Metanephros (tissue), 1 donor: ENCODE measurements around the gene CTSA. TPM values are rescaled to one million over a fixed set of nuclear protein-coding genes. Genes with fewer than 3 reads are reported as not detected.

Source experiments
- total RNA-seq: library from RNA; depleted of rRNA; stranded (reverse); fragments of >200 nt; gene quantifications from one replicate; pipeline ENCODE4 v1.2.3, GENCODE V29; 2014

The CTSA gene
- total RNA-seq = 90.0 TPM

DNA sequence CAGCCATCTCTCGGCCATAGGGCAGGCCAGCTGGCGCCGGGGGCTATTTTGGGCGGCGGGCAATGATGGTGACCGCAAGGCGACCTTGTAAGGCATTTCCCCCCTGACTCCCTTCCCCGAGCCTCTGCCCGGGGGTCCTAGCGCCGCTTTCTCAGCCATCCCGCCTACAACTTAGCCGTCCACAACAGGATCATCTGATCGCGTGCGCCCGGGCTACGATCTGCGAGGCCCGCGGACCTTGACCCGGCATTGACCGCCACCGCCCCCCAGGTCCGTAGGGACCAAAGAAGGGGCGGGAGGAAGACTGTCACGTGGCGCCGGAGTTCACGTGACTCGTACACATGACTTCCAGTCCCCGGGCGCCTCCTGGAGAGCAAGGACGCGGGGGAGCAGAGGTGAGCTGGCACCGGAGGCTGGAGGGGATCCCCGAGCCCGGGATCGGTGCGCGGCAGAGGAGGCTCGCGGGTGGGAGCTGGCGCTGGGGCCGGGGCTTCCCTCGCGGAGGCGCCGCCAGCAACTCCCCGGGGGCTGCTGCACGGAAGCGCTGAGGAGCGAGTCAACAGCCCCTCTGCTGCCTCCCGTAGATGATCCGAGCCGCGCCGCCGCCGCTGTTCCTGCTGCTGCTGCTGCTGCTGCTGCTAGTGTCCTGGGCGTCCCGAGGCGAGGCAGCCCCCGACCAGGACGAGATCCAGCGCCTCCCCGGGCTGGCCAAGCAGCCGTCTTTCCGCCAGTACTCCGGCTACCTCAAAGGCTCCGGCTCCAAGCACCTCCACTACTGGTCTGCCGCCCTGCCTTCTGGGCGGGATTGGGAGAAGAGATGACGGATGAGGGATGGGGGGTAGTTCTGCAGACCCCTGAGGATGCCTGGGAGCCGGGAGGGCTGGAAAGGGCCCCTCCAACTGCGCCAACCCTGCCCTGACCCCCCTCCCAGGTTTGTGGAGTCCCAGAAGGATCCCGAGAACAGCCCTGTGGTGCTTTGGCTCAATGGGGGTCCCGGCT lies at the start of gene CTSA, which contains the start of gene NEURL2:
CTSA (plus strand) TSS at position 351 of the 999 bp plus-strand sequence; CDS start at position 585, 234 bp downstream.
NEURL2 (minus strand) TSS at position 224 of the 999 bp plus-strand sequence; CDS start at position 7, 217 bp downstream.

DNA sequence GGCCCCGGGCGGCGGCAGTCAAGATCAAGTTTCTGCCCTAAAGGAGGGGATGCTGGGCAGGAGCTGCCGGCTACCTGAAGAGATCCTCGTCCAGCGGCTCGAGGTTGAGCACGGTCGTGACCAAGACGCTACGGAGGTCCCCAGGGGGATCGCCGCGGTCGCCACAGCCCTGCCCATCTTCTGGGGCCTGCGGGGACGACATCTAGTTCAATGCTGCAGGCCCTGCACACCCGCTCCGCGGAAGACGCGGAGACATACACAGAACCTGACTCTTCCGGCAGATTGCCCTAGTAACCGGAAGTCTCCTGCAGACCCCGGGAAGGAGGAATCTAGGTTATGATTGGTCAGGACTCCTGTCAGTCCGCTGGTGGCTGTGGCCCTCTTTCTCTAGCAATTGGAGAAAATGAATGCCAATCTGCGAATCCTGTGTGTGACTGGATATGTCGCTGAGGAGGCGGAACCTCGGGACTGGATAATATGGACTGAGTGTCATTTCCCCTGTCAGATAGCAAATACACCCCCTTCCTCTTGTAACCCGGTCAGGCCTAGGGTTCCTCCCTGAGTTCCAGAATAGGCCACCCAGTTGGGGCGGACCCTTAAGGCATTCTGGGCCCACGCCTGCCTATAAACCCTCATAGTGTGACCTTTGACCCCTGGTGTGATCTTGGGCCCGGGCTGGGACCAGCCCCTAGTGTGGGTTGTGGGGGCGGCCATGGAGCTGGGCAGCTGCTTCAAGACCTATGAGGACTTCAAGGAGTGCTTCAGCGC lies 33.8 kb upstream of the CTSA start, which contains the start of the genes ACOT8 and ZSWIM3:
ACOT8 (minus strand) TSS at position 279 of the 768 bp plus-strand sequence; CDS start at position 202, 77 bp downstream.
ZSWIM3 (plus strand) TSS at position 501 of the 768 bp plus-strand sequence; CDS start at position 713, 212 bp downstream.

DNA sequence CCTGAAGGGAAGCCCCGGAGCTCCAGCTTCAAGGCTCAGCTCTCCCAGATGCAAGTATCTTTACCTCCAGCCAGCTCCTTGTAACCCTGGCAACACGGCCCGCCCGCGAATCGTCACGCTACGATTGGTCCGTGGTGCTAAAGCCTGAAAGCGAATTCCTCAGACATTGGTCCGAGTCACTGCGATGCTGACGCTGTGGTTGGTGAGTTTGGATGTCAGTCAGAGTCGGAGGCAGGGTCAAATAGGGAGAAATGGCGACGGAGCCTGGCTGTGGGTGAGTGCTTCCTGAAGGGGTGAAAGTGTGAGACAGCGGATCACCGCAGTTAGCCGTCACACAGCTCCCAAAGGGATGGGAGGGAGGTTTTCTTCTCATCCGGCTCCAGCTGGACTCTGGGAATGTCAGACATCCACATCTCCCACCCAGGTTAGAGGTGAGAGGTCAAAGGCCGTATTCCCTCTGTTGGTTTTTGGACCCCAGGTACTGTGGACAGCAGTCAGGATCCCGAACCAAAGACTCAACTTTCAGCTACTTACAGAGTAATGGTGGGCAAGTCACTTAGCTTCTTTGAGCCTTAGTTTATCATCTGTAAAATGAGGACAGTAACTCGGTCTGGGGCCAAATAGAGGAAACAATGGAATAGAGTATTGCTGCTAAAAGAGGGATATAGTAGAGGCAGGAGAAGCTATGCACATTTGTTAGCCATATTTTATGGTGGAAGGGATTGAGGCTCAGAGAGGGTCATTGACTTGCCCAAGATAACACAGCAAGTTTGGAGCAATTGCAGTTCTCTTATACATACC lies 9.9 kb upstream of the CTSA start, which contains the start of gene ZSWIM1:
ZSWIM1 (plus strand) TSS at position 240 of the 801 bp plus-strand sequence. CDS start 1,366 bp downstream, outside the sequence.

DNA sequence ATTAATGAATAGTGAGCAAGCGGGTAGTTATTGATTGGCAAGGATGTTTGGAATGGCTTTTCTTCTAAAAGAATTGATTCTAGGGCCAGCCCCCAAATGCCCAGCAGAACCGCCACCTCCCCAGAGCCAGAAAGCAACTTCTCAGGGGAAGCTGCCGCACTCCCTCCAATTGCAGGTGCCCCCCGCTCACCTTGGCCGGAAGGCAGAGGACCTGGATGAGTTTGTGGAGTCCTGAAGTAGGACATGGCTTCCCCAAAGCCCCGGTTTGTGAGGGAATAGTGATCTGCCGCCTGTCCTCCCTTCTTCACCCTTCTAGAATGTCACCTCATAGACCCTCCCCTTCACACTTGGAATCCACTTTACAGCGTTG lies 3.8 kb upstream of the CTSA start, which contains the start of gene SPATA25:
SPATA25 (minus strand) TSS at position 277 of the 370 bp plus-strand sequence; CDS start at position 245, 32 bp downstream.

DNA sequence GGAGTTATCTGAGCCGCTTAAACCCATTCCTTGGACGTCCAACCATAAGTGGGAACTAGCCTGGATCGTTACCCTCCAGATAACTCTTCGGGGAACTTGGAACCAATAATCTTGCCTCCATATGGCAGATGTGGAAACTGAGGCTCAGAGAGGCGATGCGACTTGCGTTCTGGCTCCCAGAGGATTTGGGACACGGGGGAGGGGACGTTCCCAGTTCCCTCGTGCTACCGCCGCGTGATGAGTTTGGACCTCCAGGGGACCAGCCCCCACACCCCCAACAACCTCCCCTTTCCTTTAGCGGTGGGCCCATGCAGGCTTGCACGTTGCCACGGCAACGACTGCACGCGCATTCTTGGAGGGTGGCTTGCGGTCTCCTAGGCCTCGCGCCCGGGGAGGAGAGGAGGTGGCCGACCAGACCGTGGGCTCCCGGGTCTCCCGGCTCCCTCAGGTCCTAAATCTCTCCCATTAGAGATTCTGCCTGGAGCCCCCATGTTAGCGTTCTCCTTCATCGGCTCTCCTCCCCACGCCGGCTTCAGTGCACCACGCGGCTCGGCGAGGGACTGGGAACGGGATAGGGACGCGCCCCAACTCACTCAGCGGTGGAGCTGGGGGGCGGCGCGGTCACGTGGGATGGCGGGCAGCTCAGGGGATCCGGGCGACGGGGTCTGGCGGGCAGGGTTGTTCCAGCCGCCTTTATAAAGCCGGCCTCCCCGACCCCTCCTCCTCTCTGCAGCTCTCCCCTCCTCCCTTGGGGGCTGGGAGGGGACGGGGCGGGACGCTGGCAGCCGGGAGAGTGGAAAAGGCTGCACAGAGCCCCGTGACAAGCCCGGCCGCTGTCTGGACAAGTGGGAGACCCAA lies 20.6 kb downstream of the CTSA start, which contains the start of gene PLTP:
PLTP (minus strand) TSS at position 670 of the 858 bp plus-strand sequence. CDS start 703 bp downstream, outside the sequence.

DNA sequence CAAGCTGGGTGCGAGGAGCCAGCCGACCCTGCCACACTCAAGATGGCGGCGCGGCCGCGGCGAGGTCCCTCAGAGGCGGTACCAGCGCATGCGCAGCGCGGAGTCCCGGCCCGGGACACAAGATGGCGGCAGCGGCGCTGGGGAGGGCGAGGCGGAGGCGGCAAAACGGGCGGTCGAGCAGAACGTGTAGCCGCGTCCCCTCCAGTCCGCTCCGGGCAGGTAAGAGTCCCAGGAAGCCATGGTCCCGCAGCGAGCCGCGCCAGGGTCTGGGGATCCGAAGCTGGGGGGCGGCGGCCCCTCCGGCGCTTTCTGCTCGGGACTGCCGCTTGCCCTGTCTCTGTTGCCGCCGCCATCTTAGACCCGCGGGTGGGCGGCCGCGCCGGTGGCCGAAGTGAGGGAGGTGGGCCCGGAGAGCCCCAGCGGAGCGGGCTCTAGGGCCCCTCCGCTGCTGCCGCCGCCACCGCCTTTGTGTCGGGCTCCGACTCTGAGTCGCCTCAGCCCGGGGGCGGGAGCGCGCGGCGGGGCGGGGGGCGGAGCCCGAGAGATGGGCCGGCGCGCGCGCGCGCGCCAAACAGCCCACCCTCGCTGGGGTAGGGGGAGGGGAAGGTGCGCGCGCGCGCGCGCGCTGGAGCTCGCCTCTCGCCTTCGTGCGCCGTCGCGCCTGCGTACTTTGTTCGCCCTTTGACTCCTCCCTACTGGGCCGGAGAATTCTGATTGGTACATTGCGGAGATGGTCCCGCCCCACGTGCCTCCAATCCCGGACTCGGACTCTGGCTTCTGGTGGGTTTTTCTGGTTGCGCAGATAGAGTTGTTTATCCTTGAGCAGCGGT lies 43.7 kb downstream of the CTSA start, which contains the start of gene PCIF1:
PCIF1 (plus strand) TSS at position 98 of the 830 bp plus-strand sequence. CDS start 4,317 bp downstream, outside the sequence.

Other genes starting within 250 kb of the CTSA start
- gene WFDC11, start 221.1 kb upstream of the CTSA start, total RNA-seq = not detected
- gene WFDC13, start 189.3 kb upstream of the CTSA start, total RNA-seq = not detected
- not detected for gene WFDC10B, start 186.3 kb upstream of the CTSA start, total RNA-seq
- gene SPINT4, start 169.0 kb upstream of the CTSA start, total RNA-seq = not detected
- gene WFDC3, start 99.5 kb upstream of the CTSA start, total RNA-seq = 0.99 TPM
- gene DNTTIP1, start 99.4 kb upstream of the CTSA start, total RNA-seq = 18.5 TPM
- gene UBE2C, start 78.7 kb upstream of the CTSA start, total RNA-seq = 22.7 TPM
- 555 TPM for gene TNNC2, start 64.0 kb upstream of the CTSA start, total RNA-seq
- 41.5 TPM for gene SNX21, start 57.5 kb upstream of the CTSA start, total RNA-seq
- 29.6 TPM for gene ACOT8, start 33.9 kb upstream of the CTSA start, total RNA-seq
- gene ZSWIM3, start 33.7 kb upstream of the CTSA start, total RNA-seq = 4.8 TPM
- 8.3 TPM for gene ZSWIM1, start 10.1 kb upstream of the CTSA start, total RNA-seq
- gene SPATA25, start 3.7 kb upstream of the CTSA start, total RNA-seq = 4.7 TPM
- gene NEURL2, start 127 bp upstream of the CTSA start, total RNA-seq = 14.6 TPM
- 95.5 TPM for gene PLTP, start 20.8 kb downstream of the CTSA start, total RNA-seq
- gene PCIF1, start 43.3 kb downstream of the CTSA start, total RNA-seq = 33.2 TPM
- 21.0 TPM for gene ZNF335, start 80.9 kb downstream of the CTSA start, total RNA-seq
- gene MMP9, start 117.6 kb downstream of the CTSA start, total RNA-seq = 8.1 TPM
- not detected for gene SLC12A5, start 137.9 kb downstream of the CTSA start, total RNA-seq
- 22.0 TPM for gene NCOA5, start 198.6 kb downstream of the CTSA start, total RNA-seq
- gene CD40, start 227.0 kb downstream of the CTSA start, total RNA-seq = 3.0 TPM